SK-N-SH (cell line): ENCODE results near the gene RASL10A. TPM values are rescaled to one million over a fixed set of nuclear protein-coding genes. Genes with fewer than 3 reads are reported as not detected.

ENCODE experiments used
- CTCF ChIA-PET: fragments of 300-600, 350-600 bp; formaldehyde crosslinking; extraction: SDS; loops from one replicate; lab custom pipeline; 2021; lab: Yijun Ruan, JAX
- POLR2A ChIA-PET: fragments of 350-600 bp; sonication (Branson Sonifier 250); formaldehyde crosslinking; extraction: SDS; loops from one replicate; lab custom pipeline; 2020; ENCODE audit warnings: antibody characterized with exemption, inconsistent platforms; lab: Yijun Ruan, JAX
- DNase-seq: peaks from one replicate; pipeline ENCODE4 v3.0.0; 2012
- H2AFZ ChIP-seq: fragments of 200-600 bp; sonication (generic); 2 replicates; pipeline ENCODE4 v1.8.1; 2016; ENCODE audit warnings: antibody characterized with exemption, mild to moderate bottlenecking, low read depth
- H3F3A ChIP-seq: fragments of 200-600 bp; sonication (generic); replicated peaks from 2 replicates; pipeline ENCODE3; 2016; ENCODE audit warnings: antibody characterized with exemption, mild to moderate bottlenecking; ENCODE audit not compliant: insufficient read depth
- H3K27ac ChIP-seq, 2 experiments: fragments of 200-500 bp in 1 of 2; fragments of 200-600 bp in 1 of 2; sonication (Bioruptor generic) in 1 of 2; sonication (generic), shearing (Covaris generic) in 1 of 2; 2 replicates each; pipeline versions ENCODE4 v1.5.1 to v1.6.1; 2014 to 2016; ENCODE audit warnings: low read depth in 2 of 2, inconsistent platforms in 1 of 2, low read length in 1 of 2, mild to moderate bottlenecking in 1 of 2, mixed read lengths in 1 of 2
- H3K27me3 ChIP-seq: fragments of 200-600 bp; sonication (generic), shearing (Covaris generic); 2 replicates; pipeline ENCODE4 v1.6.1; 2016; ENCODE audit warnings: mixed run types; ENCODE audit not compliant: insufficient read depth
- H3K36me3 ChIP-seq, 2 experiments: fragments of 200-500 bp in 1 of 2; fragments of 200-600 bp in 1 of 2; sonication (Bioruptor generic) in 1 of 2; sonication (generic) in 1 of 2; replicated peaks in 1 of 2; 2 replicates each; pipeline versions ENCODE3 to v1.5.1; 2014 to 2016; ENCODE audit warnings: low read length in 1 of 2, mild to moderate bottlenecking in 1 of 2; ENCODE audit not compliant: insufficient read depth in 2 of 2, control insufficient read depth in 1 of 2
- H3K4me1 ChIP-seq, 2 experiments: fragments of 200-500 bp in 1 of 2; fragments of 200-600 bp in 1 of 2; sonication (Bioruptor generic) in 1 of 2; sonication (generic), shearing (Covaris generic) in 1 of 2; 2 replicates each; pipeline versions ENCODE4 v1.5.1 to v1.6.1; 2014 to 2016; ENCODE audit warnings: low read depth in 1 of 2, low read length in 1 of 2, mixed run types in 1 of 2; ENCODE audit not compliant: insufficient read depth in 2 of 2, control insufficient read depth in 1 of 2
- H3K4me2 ChIP-seq: fragments of 200-600 bp; sonication (generic), shearing (Covaris generic); 2 replicates; pipeline ENCODE4 v1.6.1; 2017; ENCODE audit warnings: mixed run types
- H3K4me3 ChIP-seq, 2 experiments: fragments of 200-500 bp in 1 of 2; fragments of 200-600 bp in 1 of 2; sonication (Bioruptor generic) in 1 of 2; sonication (generic), shearing (Covaris generic) in 1 of 2; 2 replicates each; pipeline versions ENCODE4 v1.5.1 to v1.8.1; 2014 to 2016; ENCODE audit warnings: low read depth in 2 of 2, inconsistent platforms in 1 of 2, low read length in 1 of 2, mild to moderate bottlenecking in 1 of 2, mixed read lengths in 1 of 2, moderate library complexity in 1 of 2
- H3K79me2 ChIP-seq: fragments of 200-600 bp; sonication (generic); 2 replicates; pipeline ENCODE4 v1.8.1; 2017; ENCODE audit warnings: mild to moderate bottlenecking; ENCODE audit not compliant: insufficient read depth
- H3K9ac ChIP-seq: fragments of 200-600 bp; sonication (generic); 2 replicates; pipeline ENCODE4 v1.6.1; 2017; ENCODE audit warnings: mixed run types
- H3K9me2 ChIP-seq: fragments of 200-600 bp; sonication (generic); 2 replicates; pipeline ENCODE4 v1.6.1; 2017; ENCODE audit warnings: mixed run types
- H3K9me3 ChIP-seq: fragments of 200-600 bp; sonication (generic); 2 replicates; pipeline ENCODE4 v1.6.1; 2017; ENCODE audit warnings: mixed run types, mild to moderate bottlenecking, moderate library complexity
- H4K20me1 ChIP-seq: fragments of 200-600 bp; sonication (generic); 2 replicates; pipeline ENCODE4 v1.6.1; 2017; ENCODE audit warnings: mild to moderate bottlenecking, mixed run types; ENCODE audit not compliant: insufficient read depth
- EP300 ChIP-seq, 2 experiments: IDR thresholded peaks; 2 replicates each; pipeline versions ENCODE4 v1.4.0 to v1.6.1; 2012; ENCODE audit warnings: borderline replicate concordance in 1 of 2, low read depth in 1 of 2, low read length in 1 of 2
- FOSL2 ChIP-seq: IDR thresholded peaks from 2 replicates; pipeline ENCODE4 v1.4.0; 2012; ENCODE audit warnings: low read depth, mild to moderate bottlenecking, moderate library complexity, borderline replicate concordance
- MAX ChIP-seq: IDR thresholded peaks from 2 replicates; pipeline ENCODE4 v1.4.0; 2012; ENCODE audit warnings: low read depth
- NFIC ChIP-seq: IDR thresholded peaks from 2 replicates; pipeline ENCODE4 v1.4.0; 2012; ENCODE audit warnings: borderline replicate concordance
- NRF1 ChIP-seq: IDR thresholded peaks from 2 replicates; pipeline ENCODE4 v1.6.1; 2012; ENCODE audit warnings: low read depth, mild to moderate bottlenecking, low read length
- POLR2AphosphoS5 ChIP-seq: IDR thresholded peaks from 2 replicates; pipeline ENCODE4 v1.6.1; 2012; ENCODE audit warnings: low read depth, low read length
- RAD21 ChIP-seq: IDR thresholded peaks from 2 replicates; pipeline ENCODE4 v1.6.1; 2012; ENCODE audit warnings: mild to moderate bottlenecking, low read length
- SIN3A ChIP-seq: IDR thresholded peaks from 2 replicates; pipeline ENCODE4 v1.6.1; 2012; ENCODE audit warnings: low read depth, mild to moderate bottlenecking, low read length, moderate library complexity, borderline replicate concordance
- TCF12 ChIP-seq: IDR thresholded peaks from 2 replicates; pipeline ENCODE4 v1.4.0; 2012
- TEAD4 ChIP-seq: IDR thresholded peaks from 2 replicates; pipeline ENCODE4 v1.4.0; 2012; ENCODE audit warnings: mild to moderate bottlenecking, borderline replicate concordance; ENCODE audit not compliant: insufficient read depth
- USF1 ChIP-seq: IDR thresholded peaks from 2 replicates; pipeline ENCODE4 v1.4.0; 2012; ENCODE audit warnings: low read depth, borderline replicate concordance
- YY1 ChIP-seq: IDR thresholded peaks from 2 replicates; pipeline ENCODE4 v1.4.0; 2012; ENCODE audit warnings: low read depth, mild to moderate bottlenecking
- WGBS: methylation state at CpG from one replicate; pipeline ENCODE4 v1.1.6; 2017; ENCODE audit warnings: low lambda C conversion rate; 5-methylcytosine and 5-hydroxymethylcytosine counted together
- polyA plus RNA-seq, 3 experiments: library from polyadenylated mRNA; depleted of rRNA; stranded (reverse); fragments of >200 nt; gene quantifications; 2 replicates each; pipeline ENCODE4 v1.2.3, GENCODE V29; 2012

Gene RASL10A
- polyA plus RNA-seq, 1 of the 3 experiments (the other 2 are of a cell fraction), result 0.36 TPM

GRCh38 chr22:29269731-29270474 is 45.6 kb downstream of the RASL10A start:
- H3K9ac ChIP-seq, result peak overlapping the region; percentile 99; the same call in 1 of the 2 replicates
- no peak overlapping the region for H2AFZ ChIP-seq
- H3F3A ChIP-seq, result peaks cover 3% of the 10 kb centered on the region
- H3K79me2 ChIP-seq, result peaks cover 88% of the 10 kb centered on the region
- POLR2A ChIA-PET, result no interaction called here
- WGBS, result 19% methylated on average over 13 of the region's 13 CpGs
- peak overlapping the region; percentile 99 for H3K4me2 ChIP-seq
- CTCF ChIA-PET, result interaction anchor here (0.6 to 3.5 kb wide), 5 partner anchors 19 to 76 kb away, joined by 3 to 19 read pairs (median 3); no protein-coding TSS in a partner anchor
- H3K9me3 ChIP-seq, result no peaks in the 10 kb centered on the region
- no peaks in the 10 kb centered on the region for H3K27me3 ChIP-seq
- H4K20me1 ChIP-seq, result peaks cover 64% of the 10 kb centered on the region
- H3K27ac ChIP-seq, result peak overlapping the region in 1 of 2 experiments; percentile 95; a peak in 2 of 4 replicates
- peak overlapping the region; percentile 95 to 97 for H3K4me3 ChIP-seq
- DNase-seq, result no peak
- no peaks in the 10 kb centered on the region for H3K9me2 ChIP-seq
- peaks cover 54 to 60% of the 10 kb centered on the region in 2 experiments for H3K36me3 ChIP-seq
- TF ChIP-seq POLR2AphosphoS5 (0 out of 2 replicates have a peak, but pooled peaks have one; percentile 6), NRF1 (no peak)
- peaks cover 25 to 39% of the 10 kb centered on the region in 2 experiments for H3K4me1 ChIP-seq

- no peak overlapping the region for H2AFZ ChIP-seq
- H3K4me3 ChIP-seq, result peak overlapping the region; percentile 95 to 97
- peaks cover 3% of the 10 kb centered on the region for H3F3A ChIP-seq
- H3K4me1 ChIP-seq, result peaks cover 25 to 39% of the 10 kb centered on the region in 2 experiments
- peaks cover 81% of the 10 kb centered on the region for H3K79me2 ChIP-seq
- H3K9me3 ChIP-seq, result no peaks in the 10 kb centered on the region
- peak overlapping the region; percentile 95 to 99 for H3K27ac ChIP-seq
- ChIA-PET CTCF (interaction anchor here (1.0 kb wide), 1 partner anchor 76 kb away, joined by 3 read pairs; no protein-coding TSS in a partner anchor), POLR2A (no interaction called here)
- peak overlapping the region; percentile 99 for H3K4me2 ChIP-seq
- H4K20me1 ChIP-seq, result peaks cover 57% of the 10 kb centered on the region
- H3K27me3 ChIP-seq, result no peaks in the 10 kb centered on the region
- 0% methylated on average over 14 of the region's 14 CpGs for WGBS
- H3K9me2 ChIP-seq, result no peaks in the 10 kb centered on the region
- DNase-seq, result no peak
- peaks cover 49 to 54% of the 10 kb centered on the region in 2 experiments for H3K36me3 ChIP-seq
- TF ChIP-seq NFIC (no peak), TCF12 (no peak), YY1 (no peak), SIN3A (no peak), FOSL2 (no peak)
- TF ChIP-seq, all 33 proteins: peak for 0
- peak overlapping the region; percentile 99 for H3K9ac ChIP-seq
Observed at GRCh38 chr22:29269230-29269604, 46.3 kb downstream of the RASL10A start.

GRCh38 chr22:29268511-29269229 is 46.8 kb downstream of the RASL10A start:
- Histone ChIP-seq H3K9me3 (no peaks in the 10 kb centered on the region), H2AFZ (no peak overlapping the region), H3K4me3 (peak overlapping the region; percentile 95 to 97), H3K9me2 (no peaks in the 10 kb centered on the region), H3K9ac (peak overlapping the region; percentile 99), H3K27ac (peak overlapping the region; percentile 95 to 99), H3F3A (peaks cover 3% of the 10 kb centered on the region), H3K36me3 (peaks cover 47 to 48% of the 10 kb centered on the region in 2 experiments), H3K27me3 (no peaks in the 10 kb centered on the region), H3K4me2 (peak overlapping the region; percentile 99), H4K20me1 (peaks cover 51% of the 10 kb centered on the region), H3K4me1 (peaks cover 25 to 39% of the 10 kb centered on the region in 2 experiments), H3K79me2 (peaks cover 75% of the 10 kb centered on the region)
- 1% methylated on average over 26 of the region's 51 CpGs for WGBS
- peak; percentile 63 for DNase-seq
- ChIA-PET CTCF (interaction anchor here (0.9 to 1.1 kb wide), 2 partner anchors 23 to 38 kb away, joined by 3 to 4 read pairs; partner anchors contain the start of gene GAS2L1), POLR2A (interaction anchor here (1.1 kb wide), 1 partner anchor 45 kb away, joined by 3 read pairs; no protein-coding TSS in a partner anchor)
- TF ChIP-seq MAX, result peak; percentile 71; the same call in 1 of the 2 replicates
- TF ChIP-seq USF1, result no peak
- 0 out of 2 replicates have a peak, but pooled peaks have one; percentile 3 for TF ChIP-seq TEAD4
- no peak for TF ChIP-seq SIN3A
- TF ChIP-seq EP300 (IDR thresholded peaks at IDR 0.05; ENCODE audit: borderline replicate concordance in 1 of 2, low read depth in 1 of 2, low read length in 1 of 2), result 0 out of 4 replicates have a peak, but pooled peaks of 1 of the 2 experiments have one; percentile 17
- TF ChIP-seq RAD21, result no peak
- peak; percentile 25; the same call in 1 of the 2 replicates for TF ChIP-seq YY1
